Measurements from ENCODE around the gene BAD. TPM values are rescaled to one million over a fixed set of nuclear protein-coding genes. Genes with fewer than 3 reads are reported as not detected.
A peak's percentile ranks its signal among the peaks of the same experiment; 100 is the strongest.

The BAD gene
- total RNA-seq, 6 experiments from 2014 or later, result 22.0 to 53.8 (median 26.0) TPM

GRCh38 chr11:64295760-64296159, 11.3 kb upstream of the BAD start:
- TF ChIP-seq POLR2A (IDR thresholded peaks at IDR 0.05) (no peak), CTCF (IDR thresholded peaks at IDR 0.05) (no peak)
- peaks cover 0 to 31% (median 7%) of the 10 kb centered on the region in 4 donors for H3K4me1 ChIP-seq

GRCh38 chr11:64294774-64295173, 10.3 kb upstream of the BAD start:
- no peak overlapping the region for H3K27ac ChIP-seq
- H3K9me3 ChIP-seq, result no peaks in the 10 kb centered on the region
- DNase-seq (no peak), ATAC-seq (no peak)
- 47% methylated on average over 3 of the region's 3 CpGs for whole genome bisulfite sequencing (ENCODE audit: insufficient coverage, low coverage, low lambda C conversion rate, missing lambda C conversion rate)
- no peak overlapping the region for H3K4me3 ChIP-seq
- intact Hi-C loops (cut with DNase I), result no loop called here
- TF ChIP-seq CTCF (IDR thresholded peaks at IDR 0.05), result no peak
- TF ChIP-seq POLR2A (IDR thresholded peaks at IDR 0.05), result no peak
- peaks cover 0 to 21% (median 2%) of the 10 kb centered on the region in 4 donors for H3K4me1 ChIP-seq
- H3K36me3 ChIP-seq, result no peaks in the 10 kb centered on the region
- peaks cover 0 to 37% of the 10 kb centered on the region in 2 donors for H3K27me3 ChIP-seq

More at GRCh38 chr11:64295760-64296159, 11.3 kb upstream of the BAD start:
- ATAC-seq (no peak), DNase-seq (no peak)
- peaks cover 0 to 44% of the 10 kb centered on the region in 2 donors for H3K27me3 ChIP-seq
- no peaks in the 10 kb centered on the region for H3K36me3 ChIP-seq
- H3K4me3 ChIP-seq, result no peak overlapping the region
- no peaks in the 10 kb centered on the region for H3K9me3 ChIP-seq
- 67% methylated on average over 1 of the region's 4 CpGs for WGBS (ENCODE audit: insufficient coverage, low coverage, low lambda C conversion rate, missing lambda C conversion rate)
- H3K27ac ChIP-seq, result no peak overlapping the region
- intact Hi-C loops (cut with DNase I), result no loop called here

- H3K36me3 ChIP-seq, result no peaks in the 10 kb centered on the region
- no peaks in the 10 kb centered on the region for H3K9me3 ChIP-seq
- DNase-seq (no peak), ATAC-seq (no peak)
- intact Hi-C loops (cut with DNase I), result no loop called here
- 7% methylated on average over 15 of the region's 42 CpGs for WGBS (ENCODE audit: insufficient coverage, low coverage, low lambda C conversion rate, missing lambda C conversion rate)
- TF ChIP-seq POLR2A (IDR thresholded peaks at IDR 0.05) (no peak), CTCF (IDR thresholded peaks at IDR 0.05) (no peak)
- no peak overlapping the region for H3K4me3 ChIP-seq
- peaks cover 0 to 12% (median 0%) of the 10 kb centered on the region in 4 donors for H3K4me1 ChIP-seq
- H3K27me3 ChIP-seq, result peaks cover 0 to 21% of the 10 kb centered on the region in 2 donors
- H3K27ac ChIP-seq, result no peak overlapping the region
Measured at GRCh38 chr11:64292460-64293254, 8.2 kb upstream of the BAD start.

GRCh38 chr11:64291752-64292459, 7.4 kb upstream of the BAD start:
- DNase-seq, result no peak
- H3K36me3 ChIP-seq, result no peaks in the 10 kb centered on the region
- peaks cover 0 to 12% (median 0%) of the 10 kb centered on the region in 4 donors for H3K4me1 ChIP-seq
- no peaks in the 10 kb centered on the region for H3K9me3 ChIP-seq
- intact Hi-C loops (cut with DNase I), result no loop called here
- TF ChIP-seq CTCF (IDR thresholded peaks at IDR 0.05) (no peak), POLR2A (IDR thresholded peaks at IDR 0.05) (no peak)
- no peak for ATAC-seq
- WGBS (ENCODE audit: insufficient coverage, low coverage, low lambda C conversion rate, missing lambda C conversion rate), result no CpG with 5 or more reads among the region's 96 CpGs
- H3K27ac ChIP-seq, result no peak overlapping the region
- peak overlapping the region in 1 of 3 donors; percentile 1 for H3K4me3 ChIP-seq
- H3K27me3 ChIP-seq, result peaks cover 0 to 13% of the 10 kb centered on the region in 2 donors

All from right lobe of liver (tissue), 6 donors.